Mucosa of gallbladder (tissue), 1 donor: Measurements from ENCODE around the gene POLE. TPM values are rescaled to one million over a fixed set of nuclear protein-coding genes. Genes with fewer than 3 reads are reported as not detected.
"Not testable (repeated sequence)": the region's sequence is repeated elsewhere in the genome, so short reads cannot be mapped to it uniquely, and the experiment has no call there.

Experiments
- DNase-seq: peaks from one replicate; pipeline ENCODE4 v3.0.0-alpha.2; 2020; ENCODE audit warnings: low spot score
- total RNA-seq: library from RNA; stranded (reverse); gene quantifications from one replicate; pipeline ENCODE4 v1.2.1, GENCODE V29; 2021
- donor health status: DM: no; HTN: no; CAD: no.

Gene POLE
- total RNA-seq, 1 donor from 2014 or later: 40.4 TPM

DNA sequence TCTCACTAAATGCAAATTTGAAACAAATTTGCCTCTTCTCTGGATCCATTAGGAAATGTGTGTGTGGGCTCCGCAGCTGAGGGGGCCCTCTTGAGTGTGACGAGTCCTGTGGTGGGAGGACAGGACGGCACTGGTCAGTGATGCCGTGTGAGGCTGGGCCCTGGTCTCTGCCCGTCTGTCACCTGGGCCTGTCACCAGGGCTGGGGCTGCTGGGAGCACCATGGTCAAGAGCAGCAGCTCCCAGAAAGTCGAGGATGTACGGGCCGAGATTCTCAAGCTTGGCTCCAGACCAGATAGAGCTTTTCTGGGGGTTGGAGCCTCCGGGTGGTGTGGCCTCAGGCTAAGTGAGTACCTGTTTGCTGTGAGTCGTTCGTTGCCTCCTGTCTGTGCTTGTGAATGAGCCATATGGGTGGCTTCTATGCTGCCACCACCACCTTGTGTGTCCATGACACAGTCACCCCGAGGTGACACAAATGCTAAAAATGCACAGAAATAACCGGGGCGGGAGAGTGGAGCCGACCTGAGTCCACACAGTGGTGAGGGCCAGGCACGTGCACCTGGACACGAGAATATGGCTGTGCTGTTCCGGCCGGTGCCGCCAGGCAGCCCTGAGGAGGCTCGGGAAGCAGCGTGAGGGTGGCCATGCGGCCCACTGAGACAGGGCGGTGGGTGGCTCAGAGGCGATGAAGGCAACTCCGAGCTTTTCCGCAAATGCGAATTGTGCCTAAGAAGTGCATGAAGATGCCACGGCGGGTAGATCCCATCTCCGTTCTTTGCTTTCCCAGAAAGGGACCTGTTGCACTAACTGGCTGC is 32.2 kb upstream of the POLE start:
- no peak for DNase-seq

DNA sequence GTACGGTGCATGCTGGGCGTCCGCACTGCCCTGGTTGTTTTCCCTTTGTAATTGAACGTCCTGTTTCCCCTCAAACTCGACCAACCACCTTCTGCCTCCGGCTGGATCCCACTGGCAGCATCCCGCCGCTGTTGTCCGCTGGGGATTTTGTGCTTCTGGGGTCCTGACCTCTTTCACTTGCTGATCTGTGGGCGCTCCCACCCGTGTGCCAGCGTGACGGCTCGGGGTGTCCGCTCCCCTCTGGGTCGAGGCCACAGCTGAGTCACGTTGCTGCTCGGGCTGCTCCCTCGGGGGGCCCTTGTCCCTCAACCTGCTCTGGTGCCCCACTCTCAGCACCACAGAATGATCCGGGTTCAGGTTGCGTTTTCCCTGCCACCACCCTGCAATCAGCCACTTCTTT is 31.5 kb upstream of the POLE start:
- no peak for DNase-seq

DNA sequence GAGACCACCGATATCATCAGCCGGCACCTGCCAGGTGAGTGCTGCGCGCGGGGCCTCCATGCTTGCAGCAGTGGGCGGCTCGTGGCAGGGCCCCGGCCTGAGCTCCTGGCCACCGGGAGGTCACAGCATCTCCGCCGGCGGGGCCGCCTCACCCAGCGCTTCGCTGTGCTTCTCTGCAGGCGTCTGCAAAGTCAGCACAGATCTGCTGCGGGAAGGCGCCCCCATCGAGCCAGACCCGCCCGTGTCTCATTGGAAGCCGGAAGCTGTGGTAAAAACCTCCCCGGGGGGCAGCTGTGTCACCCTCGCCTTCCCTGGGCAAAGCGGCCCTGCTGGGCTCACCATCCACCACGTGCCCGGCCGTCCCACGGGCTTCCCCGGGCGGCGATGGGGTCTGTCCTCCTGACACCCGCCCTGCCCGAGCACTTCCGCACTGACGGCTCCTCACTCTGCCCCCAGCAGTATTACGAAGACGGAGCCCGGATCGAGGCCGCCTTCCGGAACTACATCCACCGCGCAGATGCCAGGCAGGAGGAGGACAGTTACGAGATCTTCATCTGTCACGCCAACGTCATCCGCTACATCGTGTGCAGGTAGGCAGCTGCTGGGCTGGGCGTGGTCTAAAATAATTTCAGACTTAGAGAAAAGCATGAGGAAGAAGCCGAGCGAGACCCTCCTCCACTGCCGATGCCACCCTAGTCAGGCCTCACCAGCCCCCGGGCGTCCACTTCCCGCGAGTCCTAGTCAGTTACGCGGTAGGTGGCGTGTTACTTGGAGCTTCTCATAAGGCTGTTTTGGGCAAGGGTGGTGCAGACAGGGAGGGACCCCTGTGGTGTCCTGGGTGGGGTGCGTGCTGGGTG is 30.6 kb upstream of the POLE start:
- DNase-seq: no peak

DNA sequence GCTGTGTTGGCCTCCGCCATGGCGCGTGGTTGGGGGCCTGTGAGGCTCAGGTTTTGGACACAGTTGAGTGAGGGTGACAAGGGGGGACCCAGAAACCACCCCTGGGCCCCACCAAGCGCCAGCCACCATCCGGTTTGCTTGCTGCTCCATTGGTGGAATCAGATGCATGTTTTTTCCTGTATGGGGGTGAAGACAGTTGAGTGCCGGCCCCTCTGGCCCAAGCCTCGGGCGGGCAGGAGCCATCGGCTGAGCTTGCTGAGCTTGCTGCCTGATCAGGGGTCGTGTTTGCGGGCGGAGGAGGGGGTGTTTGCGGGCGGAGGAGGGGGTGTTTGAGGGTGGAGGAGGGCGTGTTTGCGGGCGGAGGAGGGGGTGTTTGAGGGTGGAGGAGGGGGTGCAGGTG is 29.9 kb upstream of the POLE start:
- no peak for DNase-seq

DNA sequence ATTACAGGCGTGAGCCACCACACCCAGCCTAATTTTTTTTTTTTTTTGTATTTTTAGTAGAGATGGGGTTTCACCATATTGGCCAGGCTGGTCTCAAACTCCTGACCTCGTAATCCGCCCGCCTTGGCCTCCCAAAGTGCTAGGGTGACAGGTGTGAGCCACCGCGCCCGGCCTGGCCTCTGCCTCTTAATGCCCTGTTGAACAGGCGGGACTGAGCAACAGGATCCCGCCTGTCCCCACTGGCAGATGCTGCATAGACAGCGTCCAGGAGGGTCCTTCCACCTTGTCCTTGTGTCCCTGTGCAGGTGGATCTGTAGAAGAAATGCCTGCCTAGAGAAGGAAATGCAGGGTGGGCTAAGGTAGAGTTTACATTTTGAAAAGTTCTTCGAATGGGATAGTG is 29.2 kb upstream of the POLE start:
- no peak for DNase-seq

DNA sequence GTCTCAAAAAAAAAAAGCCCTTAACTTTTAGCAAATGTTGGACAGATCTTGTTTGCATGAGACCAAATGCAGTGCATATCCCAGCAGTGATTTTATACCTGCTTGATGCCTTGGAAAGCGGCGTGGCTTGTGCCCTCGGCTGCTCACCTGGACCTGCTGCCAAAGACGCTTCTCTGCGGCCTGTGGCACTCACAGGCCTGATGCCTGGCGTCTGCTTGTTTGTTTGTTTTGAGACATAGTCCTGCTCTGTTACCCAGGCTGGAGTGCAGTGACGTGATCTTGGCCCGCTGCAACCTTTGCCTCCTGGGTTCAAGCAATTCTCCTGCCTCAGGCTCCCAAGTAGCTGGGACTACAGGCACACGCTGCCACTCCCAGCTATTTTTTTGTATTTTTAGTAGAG is 28.7 kb upstream of the POLE start:
- no peak for DNase-seq

DNA sequence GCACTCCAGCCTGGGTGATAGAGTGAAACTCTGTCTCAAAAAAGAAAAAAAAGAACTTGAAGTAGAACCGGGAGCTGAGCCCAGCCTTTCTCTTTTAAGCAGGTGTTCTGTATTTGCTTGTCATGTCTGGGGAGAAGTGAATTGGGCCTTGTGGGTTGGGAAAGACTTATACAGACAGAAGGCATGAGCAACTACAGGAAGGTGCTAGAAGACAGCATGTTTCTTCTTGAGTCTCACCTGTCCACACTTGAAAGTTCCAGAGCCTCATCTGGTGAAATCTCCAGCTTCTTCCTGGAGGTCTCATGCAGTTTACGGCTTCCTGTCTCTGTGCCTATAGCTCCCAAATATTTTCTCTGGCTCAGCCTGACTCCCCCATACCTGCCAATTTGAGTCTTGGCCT is 26.0 kb upstream of the POLE start:
- no peak for DNase-seq

DNA sequence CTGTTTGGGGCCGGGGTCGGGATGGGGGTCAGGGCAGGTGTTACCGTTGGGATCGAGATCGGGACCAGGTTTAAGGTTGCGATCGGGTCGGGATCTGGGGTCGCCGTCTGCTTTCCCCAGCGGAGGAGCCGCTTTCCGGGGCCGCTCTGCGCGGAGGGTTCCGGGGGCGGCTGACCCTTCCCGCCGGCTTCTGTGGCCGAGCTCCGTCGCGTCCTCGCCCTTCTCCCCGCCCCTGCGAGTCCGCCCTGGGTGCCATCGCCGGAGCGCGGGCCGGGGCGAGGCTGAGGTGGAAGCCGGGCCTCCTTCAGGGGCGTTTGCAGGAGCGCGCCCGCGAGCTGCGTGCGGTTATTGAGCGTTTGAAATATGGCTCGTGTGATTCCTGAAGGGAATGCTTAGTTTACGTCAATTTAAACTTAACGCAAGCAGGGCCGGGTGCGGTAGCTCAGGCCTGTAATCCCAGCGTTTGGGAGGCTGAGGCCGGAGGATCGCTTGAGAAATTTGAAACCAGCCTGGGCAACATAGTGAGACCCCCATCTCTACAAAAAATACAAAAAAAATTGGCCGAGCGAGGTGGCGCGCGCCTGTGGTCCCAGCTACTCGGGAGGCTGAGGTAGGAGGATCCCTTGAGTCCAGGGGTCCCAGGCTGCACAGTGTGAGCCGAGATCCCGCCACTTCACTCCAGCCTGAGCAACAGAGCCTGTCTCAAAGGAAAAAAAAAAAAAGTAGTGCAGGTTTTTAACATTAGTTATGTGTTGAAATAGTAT is 24.1 kb upstream of the POLE start:
- no peak for DNase-seq

DNA sequence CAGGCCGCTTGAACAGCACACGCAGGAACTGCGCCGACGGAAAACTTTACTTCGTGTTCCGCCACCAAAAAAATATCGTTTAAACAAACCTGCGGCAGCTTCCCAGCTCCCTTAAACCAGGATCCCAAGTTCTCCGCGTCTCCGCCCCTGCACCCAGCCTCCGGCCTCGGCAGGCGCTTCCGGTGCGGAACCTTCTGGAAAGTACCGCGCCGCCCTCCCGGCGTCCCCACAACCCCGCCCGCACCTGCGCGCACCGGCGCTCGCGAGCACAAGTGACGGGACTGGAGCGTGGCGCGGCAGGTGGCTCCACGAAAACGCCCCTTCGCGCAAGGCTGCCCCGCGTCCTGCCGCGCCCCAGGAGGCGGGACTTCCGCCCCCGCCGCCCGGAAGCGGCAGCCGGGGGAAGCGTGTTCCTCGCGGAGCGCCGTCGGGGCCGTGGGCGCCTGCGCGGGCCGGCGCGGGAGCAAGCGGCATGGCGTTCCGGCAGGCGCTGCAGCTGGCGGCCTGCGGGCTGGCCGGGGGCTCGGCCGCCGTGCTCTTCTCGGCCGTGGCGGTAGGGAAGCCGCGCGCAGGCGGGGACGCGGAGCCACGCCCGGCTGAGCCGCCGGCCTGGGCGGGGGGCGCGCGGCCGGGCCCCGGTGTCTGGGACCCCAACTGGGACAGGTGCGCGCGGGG is 23.4 kb upstream of the POLE start, which contains the start of gene PGAM5:
TSS of gene PGAM5 (plus strand) at position 438 of the 675 bp plus-strand sequence. CDS start at position 473, 35 bp downstream.
- peak; percentile 85 for DNase-seq

DNA sequence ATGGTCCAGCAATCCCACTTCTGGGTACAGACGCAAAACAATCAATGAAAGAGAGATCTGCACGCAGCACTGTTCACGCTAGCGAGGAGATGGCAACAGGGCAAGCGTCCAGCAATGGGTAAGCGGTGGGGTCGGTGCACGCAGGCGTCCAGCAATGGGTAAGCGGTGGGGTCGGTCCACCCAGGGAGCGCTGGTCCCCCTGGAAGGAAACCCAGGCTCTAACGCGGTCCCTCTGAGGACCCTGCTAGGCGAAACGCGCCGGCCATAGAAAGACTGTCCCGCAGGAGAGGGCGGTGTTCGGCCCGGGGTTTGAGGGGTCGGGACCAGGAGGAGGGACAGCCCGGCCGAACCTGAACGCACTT is 22.9 kb upstream of the POLE start:
- DNase-seq: no peak

DNA sequence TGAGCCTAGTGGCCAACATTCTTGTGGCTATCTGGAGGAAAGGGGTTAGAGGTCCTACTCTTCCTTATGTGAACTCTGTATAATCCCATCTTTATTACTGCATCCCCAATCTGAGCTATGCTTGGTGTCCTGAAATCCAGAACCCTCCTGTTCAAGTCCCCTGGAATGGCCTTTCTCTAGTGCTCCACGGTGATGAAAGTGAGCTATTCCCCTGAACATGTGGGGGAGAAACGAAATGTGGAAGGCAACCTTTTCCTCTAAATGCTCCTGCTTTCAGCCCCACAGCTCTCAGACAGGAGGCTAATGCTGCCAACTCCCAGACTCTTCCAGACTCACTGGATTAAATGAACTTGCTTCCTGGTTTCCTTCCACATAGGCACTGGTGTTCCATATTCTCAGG is 21.0 kb upstream of the POLE start:
- DNase-seq: no peak

DNA sequence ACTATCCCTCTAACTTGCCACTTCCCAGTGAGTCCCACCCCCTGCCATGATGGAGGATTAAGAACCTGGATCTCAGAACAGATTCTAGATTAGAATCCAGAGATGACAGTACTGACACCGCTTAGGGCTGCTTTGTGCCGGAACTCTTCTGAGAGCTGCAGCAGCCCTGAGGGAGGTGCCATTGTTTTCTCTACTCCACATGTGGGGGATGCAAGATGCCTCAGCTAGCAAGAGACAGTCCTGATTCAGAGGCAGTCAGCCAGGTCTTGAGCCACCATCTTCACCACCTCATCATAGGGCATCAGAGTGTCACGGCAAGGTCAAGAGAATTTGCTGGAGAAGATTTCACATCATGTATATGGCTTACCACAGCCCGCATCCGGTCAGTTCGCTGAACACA is 20.1 kb upstream of the POLE start:
- DNase-seq: no peak

DNA sequence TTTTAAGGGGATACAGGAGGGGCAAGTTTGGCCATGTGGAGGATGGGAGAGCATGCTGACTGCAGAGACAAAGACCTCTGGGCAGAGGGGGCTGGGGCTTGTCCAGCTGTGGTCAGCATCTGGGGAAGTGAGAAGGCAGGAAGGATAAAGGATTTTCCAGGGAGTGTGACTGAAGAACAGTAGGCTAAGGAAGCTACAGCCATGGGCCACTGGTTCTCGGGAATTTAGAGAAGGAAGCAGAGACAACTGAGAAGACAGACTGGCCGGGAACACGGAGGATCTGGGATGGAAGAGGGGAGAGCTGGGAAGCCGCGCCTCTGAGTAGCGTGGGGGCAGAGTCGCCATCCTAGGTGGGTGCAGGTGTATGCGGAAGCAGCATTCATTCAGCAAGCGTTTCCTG is 16.5 kb upstream of the POLE start:
- DNase-seq: no peak

DNA sequence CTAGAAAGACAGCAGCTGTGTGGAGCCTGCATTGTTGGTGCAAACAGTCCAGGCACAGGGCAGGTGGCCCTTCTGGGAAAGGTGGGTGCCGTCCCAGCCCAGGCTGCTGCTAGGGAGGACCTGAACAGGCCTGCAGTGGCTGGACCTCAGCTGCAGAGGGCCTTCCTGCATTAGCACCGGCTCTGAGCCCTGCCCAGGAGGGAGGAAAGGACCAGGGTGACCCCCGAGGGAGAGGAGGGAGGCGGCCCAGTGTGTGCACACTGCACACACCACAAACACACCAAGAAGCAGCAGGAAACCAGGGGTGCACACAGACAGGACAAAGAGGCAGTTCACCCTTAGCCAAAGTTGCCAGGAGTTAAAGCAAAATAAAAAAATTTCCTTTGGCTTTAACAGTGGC is 15.5 kb upstream of the POLE start:
- no peak for DNase-seq

DNA sequence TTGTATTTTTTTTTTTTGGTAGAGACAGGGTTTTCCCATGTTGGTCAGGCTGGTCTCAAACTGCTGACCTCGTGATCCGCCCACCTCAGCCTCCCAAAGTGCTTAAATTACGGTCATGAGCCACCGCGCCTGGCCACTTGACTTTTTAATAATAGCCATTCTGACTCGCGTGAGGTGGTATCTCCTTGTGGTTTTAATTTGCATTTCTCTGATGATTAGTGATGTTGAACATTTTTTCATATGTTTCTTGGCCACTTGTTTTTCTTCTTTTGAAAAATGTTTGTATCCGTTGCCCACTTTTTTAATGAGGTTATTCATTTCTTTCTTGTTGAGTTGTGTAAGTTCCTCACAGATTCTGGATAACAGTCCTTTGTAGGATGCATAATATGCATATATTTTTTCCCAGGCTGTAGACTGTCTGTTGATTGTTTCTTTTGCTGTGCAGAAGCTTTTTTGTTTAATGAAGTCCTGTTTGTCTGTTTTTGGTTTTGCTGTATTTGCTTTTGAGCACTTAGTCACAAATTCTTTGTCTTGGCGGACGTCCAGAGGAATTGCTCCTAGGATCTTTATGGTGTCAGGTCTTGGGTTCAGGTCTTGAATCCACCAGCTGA is 13.2 kb upstream of the POLE start:
- no peak for DNase-seq

DNA sequence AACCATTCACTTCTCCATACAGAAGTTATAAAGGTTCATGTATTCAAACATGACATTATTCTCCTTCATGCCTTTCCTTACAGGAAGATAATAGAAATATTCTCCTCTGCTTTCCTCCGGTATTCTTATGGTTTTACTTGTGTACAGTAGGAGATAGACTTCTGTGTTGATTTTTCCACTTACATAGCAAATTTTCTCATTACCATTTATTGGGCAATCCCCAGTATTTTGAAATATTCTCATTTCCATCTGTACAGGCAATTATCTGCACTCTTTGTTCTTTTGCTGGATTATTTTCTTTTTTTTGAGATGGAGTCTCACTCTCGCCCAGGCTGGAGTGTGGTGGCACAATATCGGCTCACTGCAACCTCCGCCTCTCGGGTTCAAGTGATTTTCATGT is 11.2 kb upstream of the POLE start:
- DNase-seq: no peak

DNA sequence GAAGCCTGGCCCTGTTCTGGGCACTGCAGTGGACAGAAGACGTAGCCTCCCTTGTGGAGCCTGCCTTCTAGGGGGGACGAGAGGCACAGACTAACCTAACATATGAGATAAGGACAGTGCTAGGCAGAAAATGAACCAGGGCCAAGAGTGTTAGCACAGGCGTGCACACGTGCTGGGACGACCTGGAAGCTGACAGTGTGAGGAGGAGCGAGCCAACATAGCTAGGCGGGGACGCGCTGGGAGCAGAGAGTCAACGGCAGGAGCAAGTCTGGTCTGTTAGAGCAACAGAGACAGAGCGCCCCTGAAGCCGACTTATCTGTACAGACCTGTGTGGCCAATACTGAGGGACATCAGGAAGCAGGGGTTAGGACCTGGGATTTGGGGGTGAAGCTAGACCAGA is 8.3 kb upstream of the POLE start:
- DNase-seq: no peak

DNA sequence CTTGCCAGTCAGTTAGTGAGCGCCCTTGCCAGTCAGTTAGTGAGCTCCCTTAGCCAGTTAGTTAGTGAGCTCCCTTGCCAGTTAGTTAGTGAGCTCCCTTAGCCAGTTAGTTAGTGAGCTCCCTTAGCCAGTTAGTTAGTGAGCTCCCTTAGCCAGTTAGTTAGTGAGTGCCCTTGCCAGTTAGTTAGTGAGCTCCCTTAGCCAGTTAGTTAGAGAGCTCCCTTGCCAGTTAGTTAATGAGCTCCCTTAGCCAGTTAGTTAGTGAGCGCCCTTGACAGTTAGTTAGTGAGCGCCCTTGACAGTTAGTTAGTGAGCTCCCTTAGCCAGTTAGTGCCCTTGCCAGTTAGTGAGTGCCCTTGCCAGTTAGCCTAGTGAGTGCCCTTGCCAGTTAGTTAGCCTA is 7.7 kb upstream of the POLE start:
- DNase-seq: not testable (repeated sequence)

DNA sequence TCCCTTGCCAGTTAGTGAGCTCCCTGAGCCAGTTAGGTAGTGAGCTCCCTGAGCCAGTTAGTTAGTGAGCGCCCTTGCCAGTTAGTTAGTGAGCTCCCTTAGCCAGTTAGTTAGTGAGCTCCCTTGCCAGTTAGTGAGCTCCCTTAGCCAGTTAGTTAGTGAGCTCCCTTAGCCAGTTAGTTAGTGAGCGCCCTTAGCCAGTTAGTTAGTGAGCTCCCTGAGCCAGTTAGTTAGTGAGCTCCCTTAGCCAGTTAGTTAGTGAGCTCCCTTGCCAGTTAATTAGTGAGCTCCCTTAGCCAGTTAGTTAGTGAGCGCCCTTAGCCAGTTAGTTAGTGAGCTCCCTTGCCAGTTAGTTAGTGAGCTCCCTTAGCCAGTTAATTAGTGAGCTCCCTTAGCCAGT is 4.9 kb upstream of the POLE start:
- not testable (repeated sequence) for DNase-seq

DNA sequence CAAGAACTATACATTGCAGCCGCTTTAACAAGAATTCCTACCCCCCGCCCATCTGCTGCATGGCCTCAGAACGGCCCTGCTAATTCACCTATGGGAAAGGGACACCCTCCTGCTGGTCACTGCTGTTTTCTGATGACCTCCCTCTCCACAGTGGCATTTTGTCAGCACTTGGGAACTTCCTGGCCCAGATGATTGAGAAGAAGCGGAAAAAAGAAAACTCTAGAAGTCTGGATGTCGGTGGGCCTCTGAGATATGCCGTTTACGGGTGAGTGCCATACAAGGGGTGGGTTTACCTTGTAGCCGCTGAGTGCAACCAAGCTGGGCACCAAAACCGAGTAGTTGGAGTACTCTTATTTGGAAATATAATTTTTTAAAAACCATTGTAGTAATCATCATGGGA is 3.0 kb upstream of the POLE start:
- no peak for DNase-seq

DNA sequence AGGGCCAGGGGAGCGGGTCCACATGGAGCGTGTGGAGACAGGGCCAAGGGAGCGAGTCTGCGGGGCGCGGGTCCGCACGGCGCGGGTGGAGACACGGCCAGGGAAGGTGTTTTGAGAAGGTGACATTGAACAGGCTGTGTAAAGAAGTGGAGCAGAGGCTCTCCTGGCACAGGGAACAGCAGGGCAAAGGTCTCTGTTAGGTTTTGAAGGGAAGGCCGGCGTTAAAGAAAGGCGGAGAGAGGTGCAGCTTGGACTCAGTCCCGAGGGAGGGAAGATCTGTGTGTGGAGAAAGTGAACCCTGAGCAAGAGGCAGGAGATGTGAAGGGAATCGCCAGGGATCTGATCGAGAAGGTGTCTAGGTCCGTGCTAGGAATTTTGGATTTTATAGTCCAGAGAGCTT is 2.1 kb upstream of the POLE start:
- DNase-seq: peak; percentile 78
